OCI-M2 (cell line): ENCODE measurements around the gene SWAP70.

Experiments
- DNase-seq: peaks from one replicate; lab custom pipeline; 2025; ENCODE audit not compliant: unreplicated experiment; lab: John Stamatoyannopoulos, UW

Gene SWAP70

GRCh38 chr11:9748361-9748970 is 84.6 kb downstream of the SWAP70 start:
- DNase-seq: no peak

GRCh38 chr11:9750551-9750950 is 86.7 kb downstream of the SWAP70 start:
- DNase-seq: no peak

GRCh38 chr11:9752091-9752490 is 88.2 kb downstream of the SWAP70 start:
- DNase-seq: no peak

DNA sequence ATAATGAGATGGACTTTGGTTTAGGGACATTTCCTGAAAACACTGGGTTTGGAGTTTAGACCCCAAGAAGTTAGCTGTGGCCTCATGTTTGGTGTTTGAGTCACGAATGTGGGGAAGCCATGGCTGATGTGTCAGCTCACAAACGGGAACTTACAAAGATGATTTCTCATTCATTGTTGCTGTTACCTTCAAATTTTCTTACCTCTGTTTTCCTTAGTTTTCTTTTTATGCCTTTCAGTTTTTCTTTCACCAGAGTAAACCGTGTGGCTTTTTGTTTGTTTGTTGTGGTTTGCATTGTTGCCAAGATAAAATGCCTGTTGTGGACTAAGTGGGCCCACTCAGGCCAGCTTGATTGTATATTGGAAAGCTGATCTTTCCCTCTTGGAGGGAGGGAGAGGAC is 89.1 kb downstream of the SWAP70 start:
- DNase-seq: no peak

DNA sequence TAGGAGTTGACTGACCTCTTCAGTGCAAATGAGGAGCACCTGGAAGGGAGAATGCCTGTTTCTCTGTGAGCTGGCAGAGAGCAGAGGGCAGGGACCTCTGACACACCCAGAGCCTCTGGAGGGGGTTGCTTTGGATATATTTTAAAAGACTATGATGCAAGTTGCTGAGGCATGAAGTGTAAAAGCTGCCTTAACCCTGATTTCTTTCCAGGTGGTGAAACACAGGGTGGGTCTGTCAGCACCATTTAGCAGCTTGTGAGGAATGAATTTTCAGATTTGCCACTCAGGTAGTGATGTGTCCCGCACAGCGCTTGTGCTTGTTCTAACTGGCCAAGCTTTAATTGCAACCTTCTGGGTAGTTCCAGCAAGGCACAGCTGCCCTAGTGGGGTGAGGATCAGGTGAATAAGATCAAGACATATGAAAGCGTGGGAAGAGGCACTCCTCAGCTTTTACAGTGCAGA is 90.2 kb downstream of the SWAP70 start:
- no peak for DNase-seq

DNA sequence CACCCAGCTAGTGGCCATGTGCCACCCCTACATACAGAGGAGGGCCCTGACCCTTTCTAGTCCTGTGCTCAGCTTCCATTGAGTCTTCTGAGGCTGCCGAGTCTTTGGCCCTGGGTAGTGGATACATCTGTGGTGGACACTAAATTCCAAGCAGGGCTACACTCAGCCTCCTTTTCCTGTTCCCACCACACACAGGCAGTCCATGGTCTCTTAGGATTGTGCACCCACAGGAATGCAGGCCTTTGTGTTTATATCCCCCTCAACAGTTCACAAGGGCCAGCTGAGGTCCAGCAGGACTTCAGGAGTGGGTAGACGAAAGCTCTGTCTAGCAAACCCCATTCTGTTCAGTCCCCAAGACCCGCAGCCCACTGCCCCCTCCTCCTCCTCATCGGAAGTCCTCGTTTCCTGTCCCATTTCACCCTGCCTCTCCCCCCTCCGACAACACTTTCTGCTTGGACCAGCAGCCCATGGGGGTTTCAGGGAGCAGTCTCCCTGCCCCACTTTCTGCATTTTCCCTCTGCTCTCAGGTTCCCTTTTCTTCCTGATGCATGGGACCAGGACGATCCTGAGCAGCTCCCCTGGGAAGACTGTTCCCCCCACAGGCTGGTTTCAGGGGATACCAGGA is 91.8 kb downstream of the SWAP70 start:
- DNase-seq: no peak

GRCh38 chr11:9756461-9756860 is 92.6 kb downstream of the SWAP70 start:
- no peak for DNase-seq

- no peak for DNase-seq
These were observed 93.0 kb downstream of the SWAP70 start for GRCh38 chr11:9756878-9757277.

DNA sequence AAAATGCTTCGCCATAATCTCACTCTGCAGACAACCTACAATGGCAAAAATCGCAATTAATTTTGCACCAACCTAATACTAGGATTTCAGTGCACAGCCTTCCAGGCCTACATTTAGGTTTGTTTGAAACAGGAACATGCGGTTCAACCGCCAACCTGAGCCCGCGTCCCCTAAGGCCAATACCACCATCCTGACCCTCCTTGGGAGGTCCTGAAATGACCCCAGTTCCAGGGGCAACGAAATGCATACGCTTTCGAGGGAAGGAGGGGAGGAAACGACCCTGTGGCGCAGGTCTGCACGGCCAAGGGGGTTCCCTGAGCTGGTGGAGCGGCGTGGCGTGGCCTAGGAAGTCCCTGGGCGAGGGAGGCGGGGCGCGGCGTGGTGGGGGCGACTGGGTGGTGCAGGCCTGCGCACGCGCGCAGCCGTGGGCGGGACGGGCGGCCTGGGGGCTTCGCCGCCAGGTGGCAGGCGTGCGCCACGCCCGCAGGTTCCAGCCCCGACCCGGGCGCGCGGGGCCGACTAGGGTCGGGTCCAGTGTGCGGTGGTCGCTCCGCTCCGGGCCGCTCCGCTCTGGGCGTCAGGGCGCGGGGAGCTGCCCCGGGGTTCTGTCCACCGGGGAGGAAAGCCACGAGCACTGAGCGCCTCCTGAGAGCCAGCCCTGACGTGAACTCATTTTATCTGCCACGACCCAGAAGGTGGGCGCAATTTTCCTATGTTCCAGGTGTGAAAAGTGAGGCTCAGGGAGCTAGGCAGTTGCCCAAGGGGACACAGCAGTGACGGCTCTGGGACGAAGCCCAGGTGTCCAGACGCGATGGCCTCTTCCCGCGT is 94.1 kb downstream of the SWAP70 start:
- DNase-seq: peak; percentile 8

DNA sequence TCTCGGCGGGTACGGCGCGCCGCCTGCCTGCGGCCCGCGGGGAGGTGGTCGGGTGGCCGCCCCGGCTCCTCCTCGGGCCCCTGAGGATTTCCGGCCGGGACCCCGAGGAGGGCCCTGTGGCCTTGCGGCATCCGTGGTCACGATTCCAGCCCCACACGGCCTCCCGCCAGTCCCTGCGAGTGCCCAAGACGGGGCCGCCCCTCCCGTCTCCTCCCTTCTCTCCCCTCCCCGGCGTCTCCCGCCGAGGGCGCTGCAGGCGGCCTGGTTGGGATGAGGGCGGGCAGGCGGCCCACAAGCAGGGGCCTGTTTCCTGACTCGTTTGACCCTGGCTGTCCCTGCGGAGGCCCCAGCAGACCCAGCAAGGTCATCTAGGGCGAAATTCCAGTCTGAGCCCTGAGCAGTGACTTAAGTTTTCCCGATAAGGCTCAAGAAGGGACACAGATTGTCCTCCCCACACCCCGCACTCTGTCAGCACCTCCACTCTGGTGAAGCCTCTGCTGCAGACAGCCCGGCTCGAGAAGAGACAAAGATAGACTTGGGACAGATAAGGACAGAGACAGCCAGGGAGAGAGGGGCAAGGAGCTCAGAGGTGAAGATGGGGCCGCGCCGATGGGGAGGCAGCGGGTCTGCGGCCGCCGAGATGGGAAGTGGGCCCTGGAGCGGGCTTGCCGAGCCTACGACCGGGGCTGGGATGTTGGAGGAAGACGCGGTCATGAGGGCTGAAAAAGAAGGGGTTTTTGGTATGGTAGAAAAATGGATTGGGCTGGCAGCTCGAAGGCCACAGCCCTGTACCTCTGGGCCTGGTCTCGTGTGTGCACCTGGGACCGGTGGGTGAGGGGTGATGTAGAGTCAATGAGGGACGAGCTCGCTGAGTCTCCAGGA is 95.0 kb downstream of the SWAP70 start:
- peak; percentile 9 for DNase-seq

DNA sequence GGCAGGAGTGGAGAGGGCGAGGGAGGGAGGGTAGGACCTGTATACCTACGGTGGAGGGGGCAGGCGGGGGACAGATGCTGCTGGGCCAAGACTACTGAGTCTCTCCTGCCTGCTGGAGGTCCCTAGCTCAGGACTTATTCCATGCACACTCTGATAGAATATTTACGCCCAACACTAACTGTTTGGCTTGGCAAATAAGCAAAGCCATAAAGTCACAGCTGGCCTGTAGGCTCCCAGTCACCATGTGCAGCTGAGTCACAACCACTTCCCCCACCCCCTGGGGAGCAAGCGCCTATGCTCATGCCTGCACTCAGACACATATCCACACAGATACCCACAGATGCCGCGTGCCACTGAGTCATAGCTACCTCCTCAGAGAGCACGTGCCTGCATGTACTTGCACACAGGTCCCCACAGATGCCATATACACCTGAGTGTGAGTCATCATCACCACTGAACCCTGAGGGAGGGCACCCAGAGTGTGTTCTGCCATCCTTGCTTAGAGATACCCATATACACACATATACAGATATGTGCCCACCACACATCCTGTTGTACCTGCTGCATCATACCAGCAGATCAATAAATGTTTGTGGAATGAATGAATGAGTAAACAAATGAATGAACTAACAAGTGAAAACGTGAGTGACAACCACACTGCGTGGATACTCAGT is 95.8 kb downstream of the SWAP70 start:
- DNase-seq: no peak

DNA sequence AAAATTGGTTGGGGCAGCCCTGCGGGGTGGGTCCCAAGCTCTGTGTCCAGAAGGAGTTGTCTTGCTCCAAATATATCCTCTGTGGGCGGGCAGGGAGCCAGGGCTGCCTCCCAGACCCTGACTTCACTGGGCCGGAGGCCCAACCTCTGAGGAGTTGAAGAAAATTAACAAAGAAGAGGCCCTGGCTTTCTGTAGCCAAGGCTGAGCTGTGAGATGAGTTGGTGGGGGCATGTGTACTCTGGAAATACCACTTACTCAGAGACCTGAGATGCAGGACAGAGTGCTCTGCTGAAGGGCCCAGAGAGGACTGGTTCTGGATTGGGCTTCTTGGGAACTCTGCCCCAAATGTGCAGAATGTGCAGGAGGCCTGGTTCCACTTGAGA is 96.3 kb downstream of the SWAP70 start:
- DNase-seq: no peak

- DNase-seq: no peak
These were observed 97.6 kb downstream of the SWAP70 start for GRCh38 chr11:9761441-9761945.

DNA sequence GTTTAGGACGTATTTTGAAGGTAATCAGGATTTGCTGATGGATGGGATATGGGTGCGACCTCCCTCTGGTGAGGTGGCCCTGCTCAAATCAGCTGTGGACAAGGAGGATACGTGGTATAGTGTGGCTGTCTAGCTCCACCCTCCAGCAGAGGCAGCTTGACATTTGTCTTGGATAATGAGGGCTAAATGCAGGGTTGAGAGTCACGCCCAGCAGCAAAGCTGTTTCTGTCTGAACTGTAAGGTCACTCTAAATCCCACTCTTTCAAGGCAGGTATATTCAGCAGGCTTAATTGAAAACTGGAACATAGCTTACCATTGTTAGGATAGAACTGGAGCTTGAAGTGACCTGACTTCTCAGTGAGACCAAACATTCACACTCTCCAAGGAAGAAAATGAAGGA is 98.7 kb downstream of the SWAP70 start:
- DNase-seq: no peak

GRCh38 chr11:9763301-9763700 is 99.4 kb downstream of the SWAP70 start:
- no peak for DNase-seq

DNA sequence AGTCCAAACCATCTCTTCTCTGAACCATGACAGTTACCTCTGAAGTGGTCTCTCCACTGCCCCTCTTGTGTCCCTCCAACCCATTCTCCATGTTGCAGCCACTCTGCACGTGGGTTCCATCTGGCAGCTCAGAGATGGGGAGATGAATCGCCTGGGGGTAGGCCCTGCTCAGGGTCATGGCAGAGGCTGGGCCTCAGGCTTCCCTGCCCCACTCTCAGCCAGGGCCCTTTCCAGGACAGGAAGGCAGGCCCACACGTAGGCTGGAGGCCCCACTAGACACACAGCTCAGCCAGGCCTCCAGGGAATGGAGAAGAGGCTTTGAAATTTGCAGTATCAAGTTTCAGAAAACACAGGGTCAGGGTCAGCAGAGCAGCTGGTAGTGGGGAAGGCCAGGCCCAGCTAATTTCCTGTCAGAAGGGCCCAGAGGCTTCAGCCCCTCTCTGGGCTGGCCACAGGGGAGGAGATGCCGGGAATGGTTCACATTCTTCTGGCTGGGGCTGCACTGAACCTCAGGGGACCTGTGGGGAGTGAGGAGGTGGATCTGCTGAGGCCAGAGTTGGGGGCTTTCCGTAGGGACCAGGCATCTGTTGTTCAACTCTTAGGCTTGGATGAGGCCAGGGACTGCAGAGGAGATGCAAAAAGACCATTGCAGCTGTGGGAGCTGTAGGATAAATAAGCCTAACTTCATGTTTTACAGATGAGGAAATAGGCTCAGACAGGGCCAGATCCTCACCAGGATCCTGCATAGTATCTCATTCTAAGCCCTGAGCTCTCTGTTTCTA is 101.6 kb downstream of the SWAP70 start:
- no peak for DNase-seq

DNA sequence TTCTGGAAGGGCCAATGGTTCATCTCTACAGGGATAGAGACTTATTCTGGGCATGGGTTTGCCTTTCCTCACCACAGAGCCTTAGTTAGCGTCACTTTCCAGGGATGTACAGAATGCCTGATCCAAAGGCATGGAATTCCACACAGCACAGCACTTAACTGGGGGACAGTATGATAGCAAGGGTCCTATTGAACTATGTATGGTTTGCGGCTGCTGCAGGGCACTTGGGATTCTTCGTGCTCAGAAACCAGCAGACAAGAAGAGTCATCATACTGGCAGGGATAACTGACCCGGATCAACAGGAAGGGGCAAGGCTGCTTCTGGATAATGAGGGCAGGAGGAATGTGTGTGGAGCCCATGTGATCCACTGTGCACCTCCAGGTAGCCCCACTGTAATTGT is 105.7 kb downstream of the SWAP70 start:
- DNase-seq: no peak

DNA sequence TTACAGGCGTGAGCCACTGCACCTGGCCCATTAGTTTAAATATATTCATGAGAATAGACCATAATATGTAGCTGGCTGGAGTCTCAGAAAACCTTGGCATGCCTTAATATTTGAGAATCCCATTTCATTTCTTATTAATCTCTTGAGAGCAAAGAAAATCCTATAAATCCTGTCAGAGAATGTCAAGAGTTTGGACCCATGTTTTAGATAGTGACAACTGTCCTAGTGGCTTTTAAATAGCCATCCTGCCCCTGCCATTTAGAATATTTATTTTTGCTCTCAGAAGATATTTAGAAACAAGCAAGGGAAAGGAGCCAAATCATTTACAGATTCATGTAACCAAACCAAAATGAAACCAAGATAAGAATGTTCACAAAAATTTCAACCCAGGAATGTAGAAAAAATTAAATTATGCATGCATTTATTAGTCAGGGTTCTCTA is 107.2 kb downstream of the SWAP70 start:
- no peak for DNase-seq

DNA sequence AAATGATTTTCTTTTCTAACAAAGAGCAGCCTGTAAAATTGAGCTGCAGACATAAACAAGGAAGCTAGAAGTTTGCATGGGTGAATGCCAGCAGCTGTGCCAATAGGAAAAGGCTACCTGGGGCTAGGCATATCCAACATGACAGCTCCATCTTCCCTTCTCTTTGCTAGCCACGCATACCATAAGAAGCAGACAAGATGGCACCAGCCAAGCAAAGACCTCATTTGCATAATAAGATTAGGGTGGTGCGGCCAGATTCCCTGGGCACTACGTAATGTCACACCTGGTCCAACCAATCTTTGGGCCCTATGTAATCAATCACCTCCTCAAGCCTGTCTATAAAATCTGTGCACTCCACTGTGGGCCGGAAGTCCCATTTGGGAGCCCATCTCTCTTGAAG is 108.3 kb downstream of the SWAP70 start:
- DNase-seq: no peak

GRCh38 chr11:9773524-9773923 is 109.6 kb downstream of the SWAP70 start:
- DNase-seq: no peak
